ENCODE measurements around the gene CNTNAP5. TPM values are rescaled to one million over a fixed set of nuclear protein-coding genes. Genes with fewer than 3 reads are reported as not detected.

CNTNAP5 gene
- total RNA-seq, 4 donors from 2014 or later: 0.20 to 1.4 (median 0.68) TPM; not detected in 1

DNA sequence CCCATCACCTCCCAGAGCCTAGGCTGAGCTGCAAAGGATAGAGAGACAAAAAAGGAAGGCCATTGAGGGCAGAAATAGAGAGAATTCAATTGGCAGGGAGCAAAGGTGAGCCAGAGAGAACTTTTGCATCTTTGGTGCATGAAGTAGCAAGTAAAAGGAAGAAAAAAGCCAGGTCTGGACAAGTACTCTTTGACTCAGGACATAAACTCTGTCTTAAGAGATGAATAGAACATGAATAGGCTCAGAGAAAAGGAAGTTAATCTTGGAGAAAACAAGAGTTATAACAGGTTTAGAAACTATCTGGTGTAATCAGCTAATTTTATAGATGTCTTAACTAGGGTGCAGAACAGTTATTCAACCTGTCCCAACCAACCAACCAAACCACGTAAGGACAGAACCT lies 95.2 kb downstream of the CNTNAP5 start:
- no peaks in the 10 kb centered on the region for H3K36me3 ChIP-seq
- DNase-seq: no peak
- intact Hi-C loops (cut with DNase I; ENCODE audit: low total_unique reads): no loop called here
- no peaks in the 10 kb centered on the region for H3K9me3 ChIP-seq
- no peaks in the 10 kb centered on the region for H3K27me3 ChIP-seq
- no peaks in the 10 kb centered on the region for H3K4me1 ChIP-seq
- in situ Hi-C loops (cut with MboI; ENCODE audit: low pct_ligation_motif_present in 1 of 4, low pct_unique_long_range_greater_than_20kb in 1 of 4, low sequenced_read_pairs in 3 of 4): no loop called here
- TF ChIP-seq POLR2AphosphoS5 (IDR thresholded peaks at IDR 0.05) (no peak), POLR2A (IDR thresholded peaks at IDR 0.05) (no peak), EP300 (IDR thresholded peaks at IDR 0.05; ENCODE audit: low read depth) (no peak)
- TF ChIP-seq, protein P1, sequence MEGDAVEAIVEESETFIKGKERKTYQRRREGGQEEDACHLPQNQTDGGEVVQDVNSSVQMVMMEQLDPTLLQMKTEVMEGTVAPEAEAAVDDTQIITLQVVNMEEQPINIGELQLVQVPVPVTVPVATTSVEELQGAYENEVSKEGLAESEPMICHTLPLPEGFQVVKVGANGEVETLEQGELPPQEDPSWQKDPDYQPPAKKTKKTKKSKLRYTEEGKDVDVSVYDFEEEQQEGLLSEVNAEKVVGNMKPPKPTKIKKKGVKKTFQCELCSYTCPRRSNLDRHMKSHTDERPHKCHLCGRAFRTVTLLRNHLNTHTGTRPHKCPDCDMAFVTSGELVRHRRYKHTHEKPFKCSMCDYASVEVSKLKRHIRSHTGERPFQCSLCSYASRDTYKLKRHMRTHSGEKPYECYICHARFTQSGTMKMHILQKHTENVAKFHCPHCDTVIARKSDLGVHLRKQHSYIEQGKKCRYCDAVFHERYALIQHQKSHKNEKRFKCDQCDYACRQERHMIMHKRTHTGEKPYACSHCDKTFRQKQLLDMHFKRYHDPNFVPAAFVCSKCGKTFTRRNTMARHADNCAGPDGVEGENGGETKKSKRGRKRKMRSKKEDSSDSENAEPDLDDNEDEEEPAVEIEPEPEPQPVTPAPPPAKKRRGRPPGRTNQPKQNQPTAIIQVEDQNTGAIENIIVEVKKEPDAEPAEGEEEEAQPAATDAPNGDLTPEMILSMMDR (IDR thresholded peaks at IDR 0.05): no peak
- WGBS, 2 donors (ENCODE audit: low coverage in 1 of 2): 83 to 93% methylated on average over 1 of the region's 1 CpG
- no peak overlapping the region for H3K27ac ChIP-seq
- no peak overlapping the region for H3K4me3 ChIP-seq

DNA sequence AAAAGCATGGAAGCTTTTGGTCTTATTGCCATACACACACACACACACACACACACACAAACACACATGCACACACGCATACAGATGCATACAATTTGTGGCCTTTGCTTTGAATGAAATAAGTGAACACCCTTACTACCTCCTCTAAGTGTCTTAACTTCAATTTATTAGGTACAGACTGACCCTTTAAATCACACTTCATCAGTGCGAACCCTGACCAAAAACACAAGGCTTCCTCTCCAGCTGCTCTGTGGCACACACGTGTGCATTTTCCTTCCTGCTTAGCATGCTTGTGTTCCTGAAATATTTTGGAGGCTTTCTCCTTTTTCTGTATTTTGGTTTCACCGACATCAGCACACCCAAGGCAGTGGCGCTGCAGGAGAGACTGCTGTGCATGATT lies 96.0 kb downstream of the CNTNAP5 start:
- Histone ChIP-seq H3K9me3 (no peaks in the 10 kb centered on the region), H3K4me3 (no peak overlapping the region), H3K27ac (no peak overlapping the region), H3K27me3 (no peaks in the 10 kb centered on the region), H3K36me3 (no peaks in the 10 kb centered on the region), H3K4me1 (no peaks in the 10 kb centered on the region)
- intact Hi-C loops (cut with DNase I; ENCODE audit: low total_unique reads) (no loop called here), in situ Hi-C loops (cut with MboI; ENCODE audit: low pct_ligation_motif_present in 1 of 4, low pct_unique_long_range_greater_than_20kb in 1 of 4, low sequenced_read_pairs in 3 of 4) (no loop called here)
- TF ChIP-seq POLR2A (IDR thresholded peaks at IDR 0.05) (no peak), EP300 (IDR thresholded peaks at IDR 0.05; ENCODE audit: low read depth) (no peak), POLR2AphosphoS5 (IDR thresholded peaks at IDR 0.05) (no peak)
- TF ChIP-seq, protein P1 (IDR thresholded peaks at IDR 0.05): no peak
- WGBS, 2 donors (ENCODE audit: low coverage in 1 of 2): 69 to 80% methylated on average over 2 to 5 of the region's 5 CpGs
- no peak for DNase-seq

DNA sequence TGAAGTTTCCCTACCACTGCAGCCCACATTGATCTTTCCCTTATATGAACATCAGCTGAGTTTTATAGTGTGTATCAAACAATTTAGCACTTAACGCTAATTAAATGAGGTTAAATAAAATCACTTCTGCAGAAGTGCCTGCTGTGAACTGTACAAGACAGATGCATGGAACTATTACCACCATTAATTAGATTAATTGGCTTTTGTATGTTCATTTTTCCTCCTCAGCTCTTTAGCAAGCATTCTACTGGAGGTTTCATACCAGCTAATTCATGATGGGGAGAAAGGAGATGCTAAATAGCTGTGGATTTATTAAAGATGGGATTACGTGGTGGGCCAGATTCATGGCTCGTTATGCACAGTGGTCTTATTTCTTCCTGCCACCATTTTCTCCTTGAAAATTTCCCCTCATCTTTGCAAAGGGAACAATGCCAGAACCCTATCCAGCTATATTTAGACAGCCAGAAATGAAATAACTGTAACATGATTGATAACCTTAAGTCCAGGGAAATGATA lies 96.7 kb downstream of the CNTNAP5 start:
- WGBS, 2 donors (ENCODE audit: low coverage in 1 of 2): 83 to 95% methylated on average over 3 of the region's 3 CpGs
- no peak overlapping the region for H3K27ac ChIP-seq
- H3K9me3 ChIP-seq: no peaks in the 10 kb centered on the region
- no peaks in the 10 kb centered on the region for H3K4me1 ChIP-seq
- no peak overlapping the region for H3K4me3 ChIP-seq
- no peak for TF ChIP-seq POLR2AphosphoS5 (IDR thresholded peaks at IDR 0.05)
- in situ Hi-C loops (cut with MboI; ENCODE audit: low pct_ligation_motif_present in 1 of 4, low pct_unique_long_range_greater_than_20kb in 1 of 4, low sequenced_read_pairs in 3 of 4) (no loop called here), intact Hi-C loops (cut with DNase I; ENCODE audit: low total_unique reads) (no loop called here)
- H3K36me3 ChIP-seq: no peaks in the 10 kb centered on the region
- no peak for DNase-seq
- H3K27me3 ChIP-seq: no peaks in the 10 kb centered on the region

DNA sequence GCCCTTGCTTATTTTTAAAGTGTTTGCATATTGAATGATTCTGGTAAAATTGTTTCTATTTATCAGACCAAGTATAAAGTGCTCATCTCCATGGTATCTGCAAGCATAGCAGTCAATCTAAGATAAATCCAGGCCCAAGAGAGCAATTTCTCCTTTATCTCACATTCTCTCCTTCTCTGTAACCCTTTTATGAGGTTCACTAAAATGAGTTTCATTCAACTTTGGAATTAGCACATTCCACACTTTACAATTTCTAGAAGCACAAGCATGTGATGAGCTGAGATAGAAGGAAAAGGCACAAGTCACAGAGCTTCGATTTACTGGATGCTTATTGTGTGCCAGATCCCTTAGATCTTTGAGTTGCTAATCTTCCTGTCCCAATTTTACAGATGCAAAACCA lies 97.3 kb downstream of the CNTNAP5 start:
- no peak overlapping the region for H3K27ac ChIP-seq
- no peaks in the 10 kb centered on the region for H3K4me1 ChIP-seq
- no peaks in the 10 kb centered on the region for H3K9me3 ChIP-seq
- no peak overlapping the region for H3K4me3 ChIP-seq
- WGBS, 2 donors (ENCODE audit: low coverage in 1 of 2): 79% methylated on average over 1 of the region's 1 CpG; no CpG with 5 or more reads in 1 of the 2 donors
- H3K36me3 ChIP-seq: no peaks in the 10 kb centered on the region
- TF ChIP-seq EP300 (IDR thresholded peaks at IDR 0.05; ENCODE audit: low read depth) (no peak), POLR2AphosphoS5 (IDR thresholded peaks at IDR 0.05) (no peak), POLR2A (IDR thresholded peaks at IDR 0.05) (no peak)
- TF ChIP-seq, protein P1 (IDR thresholded peaks at IDR 0.05): no peak
- intact Hi-C loops (cut with DNase I; ENCODE audit: low total_unique reads) (no loop called here), in situ Hi-C loops (cut with MboI; ENCODE audit: low pct_ligation_motif_present in 1 of 4, low pct_unique_long_range_greater_than_20kb in 1 of 4, low sequenced_read_pairs in 3 of 4) (no loop called here)
- no peaks in the 10 kb centered on the region for H3K27me3 ChIP-seq
- no peak for DNase-seq

DNA sequence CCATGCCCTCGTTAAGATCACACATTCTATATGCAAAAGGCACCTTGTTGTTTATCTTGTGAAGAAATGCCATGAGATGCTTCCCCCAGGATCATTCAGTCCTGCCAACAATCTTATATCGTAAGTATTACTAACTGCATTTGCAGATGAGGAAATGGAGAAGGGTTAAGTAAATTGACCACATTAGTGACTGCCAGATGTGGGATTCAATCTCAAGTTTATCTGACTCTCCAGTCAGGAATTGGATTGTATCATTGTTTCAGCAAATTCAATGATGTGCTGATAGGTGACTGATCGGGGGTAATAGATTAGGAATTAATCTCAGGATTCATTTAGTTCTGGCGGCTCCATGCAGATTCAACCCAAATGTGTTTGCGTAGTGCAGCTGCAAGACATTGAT lies 106.2 kb downstream of the CNTNAP5 start:
- no peak overlapping the region for H3K27ac ChIP-seq
- no peaks in the 10 kb centered on the region for H3K9me3 ChIP-seq
- no peaks in the 10 kb centered on the region for H3K36me3 ChIP-seq
- no peaks in the 10 kb centered on the region for H3K4me1 ChIP-seq
- no peaks in the 10 kb centered on the region for H3K27me3 ChIP-seq
- WGBS, 2 donors (ENCODE audit: low coverage in 1 of 2): 86 to 93% methylated on average over 5 of the region's 5 CpGs
- no peak for DNase-seq
- H3K4me3 ChIP-seq: no peak overlapping the region
- no peak for TF ChIP-seq POLR2AphosphoS5 (IDR thresholded peaks at IDR 0.05)
- TF ChIP-seq, protein P1 (IDR thresholded peaks at IDR 0.05): no peak
- intact Hi-C loops (cut with DNase I; ENCODE audit: low total_unique reads) (no loop called here), in situ Hi-C loops (cut with MboI; ENCODE audit: low pct_ligation_motif_present in 1 of 4, low pct_unique_long_range_greater_than_20kb in 1 of 4, low sequenced_read_pairs in 3 of 4) (no loop called here)
